Measurements from ENCODE around the gene ELP5.

The ELP5 gene

GRCh38 chr17:7237761-7238419 lies 14.1 kb upstream of the ELP5 start:
- no peak for TF ChIP-seq CTCF (conservative IDR thresholded peaks at IDR 0.05; ENCODE audit: low read length)
- peak; percentile 57 for DNase-seq (ENCODE audit: low read depth)

GRCh38 chr17:7238420-7239090 lies 13.5 kb upstream of the ELP5 start:
- no peak for TF ChIP-seq CTCF (conservative IDR thresholded peaks at IDR 0.05; ENCODE audit: low read length)
- peak overlapping the region; percentile 94 for H3K4me3 ChIP-seq (ENCODE audit: low read length)
- DNase-seq (ENCODE audit: low read depth): peak; percentile 42

More at GRCh38 chr17:7237761-7238419, 14.1 kb upstream of the ELP5 start:
- peak overlapping the region; percentile 94 for H3K4me3 ChIP-seq (ENCODE audit: low read length)

GRCh38 chr17:7239091-7240027 lies 12.7 kb upstream of the ELP5 start, which contains the start of gene PHF23:
TSS of gene PHF23 (minus strand) at chr17:7239457. CDS start at chr17:7239279, 178 bp downstream.
- peak; percentile 99 for DNase-seq (ENCODE audit: low read depth)
- TF ChIP-seq CTCF (conservative IDR thresholded peaks at IDR 0.05; ENCODE audit: low read length): no peak
- peak within 1 kb of the TSS; percentile 100 for H3K4me3 ChIP-seq (ENCODE audit: low read length)

GRCh38 chr17:7240375-7240774 lies 11.6 kb upstream of the ELP5 start:
- TF ChIP-seq CTCF (conservative IDR thresholded peaks at IDR 0.05; ENCODE audit: low read length): no peak
- peak overlapping the region; percentile 100 for H3K4me3 ChIP-seq (ENCODE audit: low read length)
- no peak for DNase-seq (ENCODE audit: low read depth)

- peak overlapping the region; percentile 100 for H3K4me3 ChIP-seq (ENCODE audit: low read length)
- TF ChIP-seq CTCF (conservative IDR thresholded peaks at IDR 0.05; ENCODE audit: low read length): no peak
- DNase-seq (ENCODE audit: low read depth): peak; percentile 36
Measured at GRCh38 chr17:7241090-7241733, 10.8 kb upstream of the ELP5 start.

GRCh38 chr17:7241783-7242716 lies 10.0 kb upstream of the ELP5 start, which contains the start of gene GABARAP:
TSS of gene GABARAP (minus strand) at chr17:7242449. CDS start at chr17:7242330, 119 bp downstream.
- TF ChIP-seq CTCF (conservative IDR thresholded peaks at IDR 0.05; ENCODE audit: low read length): no peak
- peak; percentile 92 for DNase-seq (ENCODE audit: low read depth)
- H3K4me3 ChIP-seq (ENCODE audit: low read length): peak within 1 kb of the TSS; percentile 100
